ENCODE data around the gene TRIM41. TPM values are rescaled to one million over a fixed set of nuclear protein-coding genes. Genes with fewer than 3 reads are reported as not detected.

Gene TRIM41
- total and polyA plus RNA-seq, 9 of the 15 experiments (the other 6 are each of a cell fraction or from before 2014, with no cell fraction given), result 1.8 to 47.6 (median 20.9) TPM

DNA sequence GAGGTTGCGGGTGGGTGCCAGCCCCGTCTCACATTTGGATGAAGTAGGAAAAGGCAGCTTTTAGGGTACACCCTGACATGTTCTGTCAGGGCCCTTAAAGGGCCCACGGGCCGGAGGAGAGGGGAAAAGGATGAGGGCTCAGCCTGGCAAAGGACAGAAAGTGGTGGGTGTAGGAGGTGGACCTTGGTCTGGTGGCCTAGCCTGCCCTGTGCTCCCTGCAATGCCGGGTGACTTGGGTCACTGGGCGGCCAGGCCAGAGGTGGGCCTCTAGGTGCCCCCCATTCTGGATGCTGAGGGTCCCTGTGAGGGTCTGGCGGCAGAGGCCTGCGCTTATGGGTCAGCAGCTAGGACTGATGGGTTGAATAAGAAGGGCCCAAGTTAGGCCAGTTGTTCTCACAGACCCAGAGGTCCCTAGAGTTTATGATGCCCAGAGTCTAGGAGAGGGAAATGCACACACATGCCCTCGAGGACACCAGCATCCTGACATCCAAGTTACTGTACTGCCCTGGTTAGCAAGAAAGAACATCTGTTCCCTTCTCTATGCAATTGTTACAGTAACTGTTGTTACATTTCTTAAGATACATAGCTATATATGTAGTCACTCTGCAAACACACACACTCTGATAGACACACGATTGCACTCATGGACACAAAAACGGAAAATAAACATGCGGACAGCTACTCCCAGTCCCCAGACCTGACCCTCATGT lies 30.6 kb upstream of the TRIM41 start (continued):
- TF ChIP-seq EGR1 (conservative IDR thresholded peaks at IDR 0.05), result 0 out of 2 replicates have a peak, but pooled peaks have one; percentile 4
- TF ChIP-seq ZNF174 (CRISPR knock-in tag; IDR thresholded peaks at IDR 0.05), result no peak
- TF ChIP-seq ZNF224 (CRISPR knock-in tag; IDR thresholded peaks at IDR 0.05), result no peak
- TF ChIP-seq SIN3A (IDR thresholded peaks at IDR 0.05; ENCODE audit: borderline replicate concordance in 2 of 2, control insufficient read depth in 1 of 2, low read depth in 2 of 2, low read length in 2 of 2), result 0 out of 4 replicates have a peak, but pooled peaks of 1 of the 2 experiments have one; percentile 3
- no peak for TF ChIP-seq BACH1 (tag; IDR thresholded peaks at IDR 0.05)
- TF ChIP-seq POLR3G (IDR thresholded peaks at IDR 0.05; ENCODE audit: extremely low read depth, insufficient read length, insufficient replicate concordance), result no peak
- TF ChIP-seq, protein P1, sequence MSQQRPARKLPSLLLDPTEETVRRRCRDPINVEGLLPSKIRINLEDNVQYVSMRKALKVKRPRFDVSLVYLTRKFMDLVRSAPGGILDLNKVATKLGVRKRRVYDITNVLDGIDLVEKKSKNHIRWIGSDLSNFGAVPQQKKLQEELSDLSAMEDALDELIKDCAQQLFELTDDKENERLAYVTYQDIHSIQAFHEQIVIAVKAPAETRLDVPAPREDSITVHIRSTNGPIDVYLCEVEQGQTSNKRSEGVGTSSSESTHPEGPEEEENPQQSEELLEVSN (IDR thresholded peaks at IDR 0.05; ENCODE audit: borderline replicate concordance in 1 of 2, extremely low read depth in 1 of 2, insufficient read depth in 1 of 2, insufficient read length in 1 of 2, low read depth in 1 of 2, low read length in 1 of 2, poor library complexity in 1 of 2, severe bottlenecking in 1 of 2), result peak in 1 of 2 experiments; percentile 55
- TF ChIP-seq CSDE1 (IDR thresholded peaks at IDR 0.05), result no peak
- no peak for TF ChIP-seq ZNF134 (CRISPR knock-in tag; conservative IDR thresholded peaks at IDR 0.05)
- no peak for TF ChIP-seq ATF1 (CRISPR knock-in tag; IDR thresholded peaks at IDR 0.05)
- no peak for TF ChIP-seq ATF1 (tag; IDR thresholded peaks at IDR 0.05)
- TF ChIP-seq DNMT1 (IDR thresholded peaks at IDR 0.05), result no peak
- no peak for TF ChIP-seq SPI1 (IDR thresholded peaks at IDR 0.05; ENCODE audit: borderline replicate concordance, low read depth, low read length)
- TF ChIP-seq SLC30A9 (CRISPR knock-in tag; IDR thresholded peaks at IDR 0.05), result no peak
- TF ChIP-seq, protein P2, sequence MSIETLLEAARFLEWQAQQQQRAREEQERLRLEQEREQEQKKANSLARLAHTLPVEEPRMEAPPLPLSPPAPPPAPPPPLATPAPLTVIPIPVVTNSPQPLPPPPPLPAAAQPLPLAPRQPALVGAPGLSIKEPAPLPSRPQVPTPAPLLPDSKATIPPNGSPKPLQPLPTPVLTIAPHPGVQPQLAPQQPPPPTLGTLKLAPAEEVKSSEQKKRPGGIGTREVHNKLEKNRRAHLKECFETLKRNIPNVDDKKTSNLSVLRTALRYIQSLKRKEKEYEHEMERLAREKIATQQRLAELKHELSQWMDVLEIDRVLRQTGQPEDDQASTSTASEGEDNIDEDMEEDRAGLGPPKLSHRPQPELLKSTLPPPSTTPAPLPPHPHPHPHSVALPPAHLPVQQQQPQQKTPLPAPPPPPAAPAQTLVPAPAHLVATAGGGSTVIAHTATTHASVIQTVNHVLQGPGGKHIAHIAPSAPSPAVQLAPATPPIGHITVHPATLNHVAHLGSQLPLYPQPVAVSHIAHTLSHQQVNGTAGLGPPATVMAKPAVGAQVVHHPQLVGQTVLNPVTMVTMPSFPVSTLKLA (conservative IDR thresholded peaks at IDR 0.05), result no peak
- TF ChIP-seq ZNF695 (CRISPR knock-in tag; IDR thresholded peaks at IDR 0.05), result no peak
- 0 out of 2 replicates have a peak, but pooled peaks have one; percentile 18 for TF ChIP-seq ARID1B (IDR thresholded peaks at IDR 0.05)
- no peak for TF ChIP-seq BHLHE40 (IDR thresholded peaks at IDR 0.05; ENCODE audit: low read length)

Measured in K562 (cell line).